SK-N-SH treated with all-trans-retinoic acid at 6 μM for 48 hours (cell line): Measurements from ENCODE around the gene SSBP4.

ENCODE experiments used
- ATAC-seq: fragments of 200-7000 bp; cut with Tn5 transposase; 3 replicates; pipeline ENCODE4 v1.9.1; 2020; ENCODE audit warnings: mild to moderate bottlenecking, moderate library complexity
- ARNTL ChIP-seq: fragments of 450-650 bp; formaldehyde crosslinking; IDR thresholded peaks from 2 replicates; pipeline ENCODE4 v1.5.0; 2020; ENCODE audit warnings: low read depth, mild to moderate bottlenecking, moderate library complexity, borderline replicate concordance
- BACH2 ChIP-seq: fragments of 250-450 bp; sonication (Bioruptor Pico); IDR thresholded peaks from 2 replicates; pipeline ENCODE4 v1.9.0; 2021; ENCODE audit warnings: mild to moderate bottlenecking, borderline replicate concordance
- CREB5 ChIP-seq: fragments of 250-450 bp; sonication (Bioruptor Pico); IDR thresholded peaks from 2 replicates; pipeline ENCODE4 v1.5.1; 2020; ENCODE audit warnings: low read depth, mild to moderate bottlenecking, moderate library complexity
- CSRNP3 ChIP-seq: fragments of 250-450 bp; sonication (Bioruptor Pico); IDR thresholded peaks from 2 replicates; pipeline ENCODE4 v1.5.1; 2021; ENCODE audit warnings: mild to moderate bottlenecking, moderate library complexity
- GLIS3 ChIP-seq: fragments of 250-450 bp; sonication (Bioruptor Pico); IDR thresholded peaks from 2 replicates; pipeline ENCODE4 v1.5.0; 2020; ENCODE audit warnings: mild to moderate bottlenecking, moderate library complexity
- ISL1 ChIP-seq: fragments of 250-450 bp; sonication (Bioruptor Pico); IDR thresholded peaks from 2 replicates; pipeline ENCODE4 v2.1.2; 2022; ENCODE audit warnings: mild to moderate bottlenecking, moderate library complexity
- OSR1 ChIP-seq: fragments of 250-450 bp; sonication (Bioruptor Pico); IDR thresholded peaks from 2 replicates; pipeline ENCODE4 v1.8.0; 2022; ENCODE audit warnings: moderate library complexity, mild to moderate bottlenecking, inconsistent platforms
- PATZ1 ChIP-seq: fragments of 250-450 bp; sonication (Bioruptor Pico); IDR thresholded peaks from 2 replicates; pipeline ENCODE4 v1.8.0; 2020; ENCODE audit warnings: mild to moderate bottlenecking, moderate library complexity, borderline replicate concordance
- POU6F1 ChIP-seq: fragments of 250-450 bp; sonication (Bioruptor Pico); IDR thresholded peaks from 2 replicates; pipeline ENCODE4 v1.8.0; 2021; ENCODE audit warnings: low read depth, mild to moderate bottlenecking, moderate library complexity, borderline replicate concordance
- PPARA ChIP-seq: fragments of 250-450 bp; sonication (Bioruptor Pico); IDR thresholded peaks from 2 replicates; pipeline ENCODE4 v1.5.0; 2020; ENCODE audit warnings: mild to moderate bottlenecking, borderline replicate concordance
- RARB ChIP-seq: fragments of 250-450 bp; sonication (Bioruptor Pico); IDR thresholded peaks from 2 replicates; pipeline ENCODE4 v1.8.0; 2021; ENCODE audit warnings: mild to moderate bottlenecking, moderate library complexity
- SNAI2 ChIP-seq: fragments of 250-450 bp; sonication (Bioruptor Pico); IDR thresholded peaks from 2 replicates; pipeline ENCODE4 v1.5.0; 2020; ENCODE audit warnings: mild to moderate bottlenecking, moderate library complexity
- TCF4 ChIP-seq: fragments of 250-450 bp; sonication (Bioruptor Pico); IDR thresholded peaks from 2 replicates; pipeline ENCODE4 v1.8.0; 2021; ENCODE audit warnings: mild to moderate bottlenecking, moderate library complexity, borderline replicate concordance
- TOX ChIP-seq: fragments of 250-450 bp; sonication (Bioruptor Pico); IDR thresholded peaks from 2 replicates; pipeline ENCODE4 v1.8.0; 2021; ENCODE audit warnings: mild to moderate bottlenecking, moderate library complexity, borderline replicate concordance
- ZC3H10 ChIP-seq: fragments of 250-450 bp; sonication (Bioruptor Pico); IDR thresholded peaks from 2 replicates; pipeline ENCODE4 v1.5.1; 2021; ENCODE audit warnings: mild to moderate bottlenecking, moderate library complexity
- ZFP3 ChIP-seq: fragments of 250-450 bp; sonication (Bioruptor Pico); IDR thresholded peaks from 2 replicates; pipeline ENCODE4 v1.5.0; 2020; ENCODE audit warnings: mild to moderate bottlenecking, moderate library complexity
- ZNF565 ChIP-seq: fragments of 450-650 bp; formaldehyde crosslinking; conservative IDR thresholded peaks from 2 replicates; pipeline ENCODE4 v1.5.0; 2020; ENCODE audit warnings: low read depth, mild to moderate bottlenecking, moderate library complexity
- ZNF70 ChIP-seq: fragments of 450-650 bp; formaldehyde crosslinking; IDR thresholded peaks from 2 replicates; pipeline ENCODE4 v1.5.0; 2020; ENCODE audit warnings: mild to moderate bottlenecking, moderate library complexity
- ZNF8 ChIP-seq: fragments of 450-650 bp; formaldehyde crosslinking; IDR thresholded peaks from 2 replicates; pipeline ENCODE4 v1.5.0; 2020; ENCODE audit warnings: mild to moderate bottlenecking, moderate library complexity
- TF ChIP-seq, protein P1 (sequence below): fragments of 250-450 bp; sonication (Bioruptor Pico); IDR thresholded peaks from 2 replicates; pipeline ENCODE4 v1.5.0; 2020; ENCODE audit warnings: mild to moderate bottlenecking, moderate library complexity

Gene SSBP4

DNA sequence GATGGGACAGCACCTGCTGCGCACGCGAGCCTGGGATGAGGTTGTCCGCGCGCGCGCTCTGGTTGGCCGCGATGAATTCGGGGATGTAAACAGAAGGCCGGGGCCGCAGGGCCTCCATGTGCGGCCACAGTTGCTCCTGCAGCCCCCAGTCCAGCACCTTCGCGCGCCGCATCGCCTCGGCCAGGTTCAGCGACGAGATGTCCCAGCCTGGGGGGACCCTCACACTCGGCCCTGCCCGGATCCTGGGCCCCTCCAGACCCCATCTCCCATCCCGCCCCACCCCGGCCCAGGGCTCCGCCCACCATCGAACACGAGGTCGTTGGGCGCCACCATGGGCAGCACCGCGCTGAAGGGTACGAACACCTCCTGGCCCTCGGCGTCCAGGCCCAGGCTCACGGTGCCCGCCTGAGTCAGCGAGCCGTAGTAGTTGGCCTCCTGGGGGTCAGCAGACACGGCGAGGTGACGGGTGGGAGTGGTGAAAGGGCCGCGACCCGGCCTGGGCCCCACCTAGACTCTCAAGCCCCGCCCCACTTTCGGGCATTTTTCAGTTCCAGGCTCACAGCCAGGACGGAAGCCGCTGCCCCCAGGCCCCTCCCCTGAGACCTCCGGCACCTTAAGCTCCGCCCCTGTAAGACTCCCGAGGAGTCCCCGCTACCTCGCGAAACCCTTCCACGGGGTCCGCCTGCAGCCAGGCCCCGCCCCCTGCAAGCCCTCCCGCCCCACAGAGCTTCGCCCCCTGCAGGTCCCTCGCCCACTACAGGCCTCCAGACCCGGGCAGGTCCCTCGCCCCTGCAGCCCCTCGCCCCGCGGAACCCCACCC, 17.7 kb downstream of the SSBP4 start:
- peak; percentile 57 for ATAC-seq
- TF ChIP-seq ZNF70 (no peak), ARNTL (CRISPR knock-in tag) (no peak), PATZ1 (no peak; the same call in 1 of the 2 replicates), RARB (no peak)

DNA sequence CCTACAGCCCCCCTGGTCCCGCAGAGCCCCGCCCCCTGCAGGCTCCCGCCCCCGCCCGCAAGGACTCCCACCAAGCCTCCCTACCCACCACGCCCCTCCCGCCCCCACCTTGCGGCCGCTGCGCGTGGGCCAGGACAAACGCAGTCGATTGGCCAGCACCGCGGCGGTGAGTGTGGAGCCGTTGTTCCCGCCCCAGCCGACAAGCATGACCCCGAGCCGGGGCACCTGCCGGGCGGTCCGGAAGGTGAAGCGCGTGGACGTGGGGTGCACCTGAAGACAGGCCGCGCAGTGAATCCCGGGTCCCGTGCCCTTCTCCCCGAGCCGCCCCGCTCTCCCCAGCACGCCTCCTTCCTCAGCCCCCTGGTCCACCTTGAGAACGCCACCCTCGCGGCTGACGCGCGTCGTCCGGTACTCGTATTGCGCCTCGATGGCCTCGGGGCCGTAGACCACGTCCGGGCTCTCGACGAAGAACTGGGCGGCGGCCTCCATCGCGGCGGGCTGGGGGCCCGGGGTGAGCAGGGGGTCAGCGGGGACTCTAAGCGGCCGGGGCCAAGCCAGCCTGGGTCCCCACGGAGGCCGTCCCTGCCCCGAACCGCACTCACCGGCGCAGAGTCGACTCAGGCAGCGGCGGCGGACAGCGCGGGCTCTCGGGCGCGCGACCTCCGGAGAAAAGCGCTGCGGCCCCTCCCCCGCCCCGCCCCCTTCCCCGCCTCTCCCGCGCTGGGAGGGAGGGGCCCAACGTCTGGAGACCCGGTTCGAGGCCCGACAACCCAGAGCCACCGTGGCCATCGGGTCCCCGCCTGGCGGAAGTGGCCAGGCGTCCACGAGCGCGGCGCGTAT, 18.5 kb downstream of the SSBP4 start, which contains the start of gene ISYNA1:
ISYNA1 (minus strand) TSS at position 643 of the 840 bp plus-strand sequence; CDS start at position 489, 154 bp downstream.
- peak; percentile 56 for ATAC-seq
- TF ChIP-seq OSR1 (no peak), PATZ1 (no peak), ZC3H10 (no peak), PPARA (CRISPR knock-in tag) (no peak), ARNTL (CRISPR knock-in tag) (no peak), ISL1 (CRISPR knock-in tag) (no peak), POU6F1 (CRISPR knock-in tag) (no peak), ZNF8 (CRISPR knock-in tag) (no peak), BACH2 (no peak), GLIS3 (CRISPR knock-in tag) (no peak), ZFP3 (CRISPR knock-in tag) (no peak), TCF4 (no peak), TOX (CRISPR knock-in tag) (no peak), RARB (no peak), ZNF70 (no peak)
- TF ChIP-seq, protein P1, sequence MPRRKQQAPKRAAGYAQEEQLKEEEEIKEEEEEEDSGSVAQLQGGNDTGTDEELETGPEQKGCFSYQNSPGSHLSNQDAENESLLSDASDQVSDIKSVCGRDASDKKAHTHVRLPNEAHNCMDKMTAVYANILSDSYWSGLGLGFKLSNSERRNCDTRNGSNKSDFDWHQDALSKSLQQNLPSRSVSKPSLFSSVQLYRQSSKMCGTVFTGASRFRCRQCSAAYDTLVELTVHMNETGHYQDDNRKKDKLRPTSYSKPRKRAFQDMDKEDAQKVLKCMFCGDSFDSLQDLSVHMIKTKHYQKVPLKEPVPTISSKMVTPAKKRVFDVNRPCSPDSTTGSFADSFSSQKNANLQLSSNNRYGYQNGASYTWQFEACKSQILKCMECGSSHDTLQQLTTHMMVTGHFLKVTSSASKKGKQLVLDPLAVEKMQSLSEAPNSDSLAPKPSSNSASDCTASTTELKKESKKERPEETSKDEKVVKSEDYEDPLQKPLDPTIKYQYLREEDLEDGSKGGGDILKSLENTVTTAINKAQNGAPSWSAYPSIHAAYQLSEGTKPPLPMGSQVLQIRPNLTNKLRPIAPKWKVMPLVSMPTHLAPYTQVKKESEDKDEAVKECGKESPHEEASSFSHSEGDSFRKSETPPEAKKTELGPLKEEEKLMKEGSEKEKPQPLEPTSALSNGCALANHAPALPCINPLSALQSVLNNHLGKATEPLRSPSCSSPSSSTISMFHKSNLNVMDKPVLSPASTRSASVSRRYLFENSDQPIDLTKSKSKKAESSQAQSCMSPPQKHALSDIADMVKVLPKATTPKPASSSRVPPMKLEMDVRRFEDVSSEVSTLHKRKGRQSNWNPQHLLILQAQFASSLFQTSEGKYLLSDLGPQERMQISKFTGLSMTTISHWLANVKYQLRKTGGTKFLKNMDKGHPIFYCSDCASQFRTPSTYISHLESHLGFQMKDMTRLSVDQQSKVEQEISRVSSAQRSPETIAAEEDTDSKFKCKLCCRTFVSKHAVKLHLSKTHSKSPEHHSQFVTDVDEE = no peak

DNA sequence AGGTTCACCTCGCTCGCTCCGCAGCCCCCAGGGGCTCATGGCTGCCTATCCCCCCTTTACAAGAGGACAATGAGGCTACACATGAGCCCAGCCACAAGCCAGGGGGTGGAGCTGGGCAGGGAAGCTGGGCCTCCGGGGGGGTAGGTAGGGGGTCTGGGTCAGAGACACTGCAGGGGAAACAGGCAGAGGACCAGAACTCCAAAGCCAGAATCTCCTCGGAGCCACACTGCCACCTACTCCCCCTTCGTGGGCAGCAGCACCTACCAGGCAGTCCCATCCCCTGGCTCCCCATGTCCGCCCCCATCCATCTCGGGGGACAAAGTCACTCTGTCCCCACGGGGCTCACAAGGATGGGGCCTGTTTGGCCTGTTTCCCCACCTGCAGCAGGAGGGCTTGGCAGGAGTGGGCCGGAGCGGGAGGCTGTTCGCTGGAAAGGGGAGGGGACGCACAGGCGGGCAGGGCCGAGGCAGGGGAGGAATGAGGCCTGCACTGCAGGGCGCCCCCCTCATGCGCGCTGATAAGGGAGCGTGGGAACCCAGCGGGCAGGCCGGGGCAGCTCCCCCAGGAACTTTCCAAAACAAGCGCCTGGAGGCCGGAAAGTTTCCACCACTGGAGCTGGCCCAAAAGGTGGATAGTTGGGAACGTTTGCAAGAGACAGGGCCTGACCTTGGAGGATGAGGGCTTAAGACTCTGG, 19.3 kb downstream of the SSBP4 start:
- peak; percentile 0; the same call in 1 of the 3 replicates for ATAC-seq
- no peak for TF ChIP-seq GLIS3 (CRISPR knock-in tag)
- TF ChIP-seq SNAI2 = no peak
- no peak for TF ChIP-seq TOX (CRISPR knock-in tag)
- no peak for TF ChIP-seq ZNF8 (CRISPR knock-in tag)
- TF ChIP-seq CREB5 (CRISPR knock-in tag) = no peak
- no peak for TF ChIP-seq ZNF70
- TF ChIP-seq CSRNP3 (CRISPR knock-in tag) = no peak
- TF ChIP-seq PPARA (CRISPR knock-in tag) = no peak
- TF ChIP-seq RARB = no peak
- TF ChIP-seq ARNTL (CRISPR knock-in tag) = no peak
- no peak for TF ChIP-seq ZNF565 (CRISPR knock-in tag)
- TF ChIP-seq, protein P1 = no peak
